ENCODE measurements around the gene BBS9.

GRCh38 chr7:33079763-33080690 lies 49.3 kb upstream of the BBS9 start:
- no peak for TF ChIP-seq CTCF (IDR thresholded peaks at IDR 0.05)
- no peak for TF ChIP-seq POLR2A (IDR thresholded peaks at IDR 0.05)

Measured in heart left ventricle (tissue), 13 donors.